Upper lobe of left lung (tissue), 4 donors: Measurements from ENCODE around the gene C1GALT1C1L.

Experiments
- EP300 ChIP-seq, 4 donors: sonication (generic); formaldehyde crosslinking; IDR thresholded peaks; one replicate each; pipeline ENCODE4 v1.5.1; 2017; ENCODE audit warnings: antibody characterized with exemption in 4 of 4, control low read depth in 2 of 4
- POLR2A ChIP-seq, 4 donors: fragments of 450-650 bp; IDR thresholded peaks; one replicate each; pipeline ENCODE4 v1.5.1; 2016 to 2017; ENCODE audit warnings: antibody characterized with exemption in 4 of 4, mild to moderate bottlenecking in 2 of 4
- POLR2AphosphoS5 ChIP-seq, 2 donors: sonication (generic); formaldehyde crosslinking; IDR thresholded peaks; one replicate each; pipeline ENCODE4 v1.5.1; 2017; ENCODE audit warnings: antibody characterized with exemption in 2 of 2
- TF ChIP-seq, protein P1 (sequence below), 6 experiments: fragments of 450-650 bp in 4 of 6; fragments of 200-600 bp in 2 of 6; sonication (generic) in 2 of 6; IDR thresholded peaks; one replicate each; pipeline ENCODE4 v1.5.1; 2016 to 2019; ENCODE audit warnings: antibody characterized with exemption in 6 of 6

DNA sequence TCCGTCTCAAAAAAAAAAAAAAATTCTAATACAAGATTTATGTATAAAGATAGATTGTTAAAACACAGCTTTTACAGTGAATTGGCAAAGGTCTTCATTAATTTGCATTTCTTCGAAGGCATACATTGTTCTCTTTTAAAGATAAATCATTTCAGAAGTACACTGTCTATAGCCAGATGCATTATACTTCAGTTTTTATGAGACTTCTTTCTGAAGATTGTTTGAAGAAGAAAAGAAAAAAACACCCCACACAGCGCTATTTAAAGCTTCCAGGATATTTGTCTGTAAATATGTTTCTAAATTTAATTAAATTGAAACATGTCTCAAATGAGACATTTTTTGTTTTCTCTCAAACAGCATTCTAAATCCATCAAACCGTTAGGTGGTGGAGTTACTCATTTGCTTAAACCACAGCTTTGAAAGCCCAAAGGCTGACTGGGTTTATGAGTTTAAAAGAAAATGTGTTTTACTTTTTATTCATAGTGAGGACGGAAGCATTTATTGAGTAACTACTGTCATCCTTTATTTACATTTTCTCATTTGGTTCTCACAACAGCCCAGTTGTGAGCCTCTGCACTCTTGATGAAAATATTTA is 42.4 kb upstream of the C1GALT1C1L start:
- TF ChIP-seq, protein P1, sequence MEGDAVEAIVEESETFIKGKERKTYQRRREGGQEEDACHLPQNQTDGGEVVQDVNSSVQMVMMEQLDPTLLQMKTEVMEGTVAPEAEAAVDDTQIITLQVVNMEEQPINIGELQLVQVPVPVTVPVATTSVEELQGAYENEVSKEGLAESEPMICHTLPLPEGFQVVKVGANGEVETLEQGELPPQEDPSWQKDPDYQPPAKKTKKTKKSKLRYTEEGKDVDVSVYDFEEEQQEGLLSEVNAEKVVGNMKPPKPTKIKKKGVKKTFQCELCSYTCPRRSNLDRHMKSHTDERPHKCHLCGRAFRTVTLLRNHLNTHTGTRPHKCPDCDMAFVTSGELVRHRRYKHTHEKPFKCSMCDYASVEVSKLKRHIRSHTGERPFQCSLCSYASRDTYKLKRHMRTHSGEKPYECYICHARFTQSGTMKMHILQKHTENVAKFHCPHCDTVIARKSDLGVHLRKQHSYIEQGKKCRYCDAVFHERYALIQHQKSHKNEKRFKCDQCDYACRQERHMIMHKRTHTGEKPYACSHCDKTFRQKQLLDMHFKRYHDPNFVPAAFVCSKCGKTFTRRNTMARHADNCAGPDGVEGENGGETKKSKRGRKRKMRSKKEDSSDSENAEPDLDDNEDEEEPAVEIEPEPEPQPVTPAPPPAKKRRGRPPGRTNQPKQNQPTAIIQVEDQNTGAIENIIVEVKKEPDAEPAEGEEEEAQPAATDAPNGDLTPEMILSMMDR (IDR thresholded peaks at IDR 0.05) = no peak
- TF ChIP-seq POLR2AphosphoS5 (IDR thresholded peaks at IDR 0.05) (no peak), POLR2A (IDR thresholded peaks at IDR 0.05) (no peak), EP300 (IDR thresholded peaks at IDR 0.05) (no peak)
